NCI-H146 treated with DMSO at 0.1 percent for 48 hours (cell line): Measurements from ENCODE around the gene CALCOCO2.
"Not testable (repeated sequence)": the region's sequence is repeated elsewhere in the genome, so short reads cannot be mapped to it uniquely, and the experiment has no call there.

Experiments used
- DNase-seq: peaks from one replicate; lab custom pipeline; 2025; ENCODE audit not compliant: unreplicated experiment; lab: John Stamatoyannopoulos, UW

CALCOCO2 gene

DNA sequence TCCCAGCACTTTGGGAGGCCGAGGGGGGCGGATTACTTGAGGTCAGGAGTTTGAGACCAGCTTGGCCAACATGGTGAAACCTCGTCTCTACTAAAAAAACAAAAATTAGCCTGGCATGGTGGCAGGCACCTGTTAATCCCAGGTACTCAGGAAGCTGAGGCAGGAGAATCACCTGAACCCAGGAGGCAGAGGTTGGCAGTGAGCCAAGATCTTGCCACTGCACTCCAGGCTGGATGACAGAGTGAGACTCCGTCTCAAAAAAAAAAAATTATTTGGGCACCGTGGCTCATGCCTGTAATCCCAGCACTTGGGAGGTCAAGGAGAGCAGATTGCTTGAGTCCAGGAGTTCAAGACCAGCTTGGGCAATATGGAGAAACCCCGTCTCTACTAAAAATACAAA lies 9.9 kb upstream of the CALCOCO2 start:
- DNase-seq = not testable (repeated sequence)

DNA sequence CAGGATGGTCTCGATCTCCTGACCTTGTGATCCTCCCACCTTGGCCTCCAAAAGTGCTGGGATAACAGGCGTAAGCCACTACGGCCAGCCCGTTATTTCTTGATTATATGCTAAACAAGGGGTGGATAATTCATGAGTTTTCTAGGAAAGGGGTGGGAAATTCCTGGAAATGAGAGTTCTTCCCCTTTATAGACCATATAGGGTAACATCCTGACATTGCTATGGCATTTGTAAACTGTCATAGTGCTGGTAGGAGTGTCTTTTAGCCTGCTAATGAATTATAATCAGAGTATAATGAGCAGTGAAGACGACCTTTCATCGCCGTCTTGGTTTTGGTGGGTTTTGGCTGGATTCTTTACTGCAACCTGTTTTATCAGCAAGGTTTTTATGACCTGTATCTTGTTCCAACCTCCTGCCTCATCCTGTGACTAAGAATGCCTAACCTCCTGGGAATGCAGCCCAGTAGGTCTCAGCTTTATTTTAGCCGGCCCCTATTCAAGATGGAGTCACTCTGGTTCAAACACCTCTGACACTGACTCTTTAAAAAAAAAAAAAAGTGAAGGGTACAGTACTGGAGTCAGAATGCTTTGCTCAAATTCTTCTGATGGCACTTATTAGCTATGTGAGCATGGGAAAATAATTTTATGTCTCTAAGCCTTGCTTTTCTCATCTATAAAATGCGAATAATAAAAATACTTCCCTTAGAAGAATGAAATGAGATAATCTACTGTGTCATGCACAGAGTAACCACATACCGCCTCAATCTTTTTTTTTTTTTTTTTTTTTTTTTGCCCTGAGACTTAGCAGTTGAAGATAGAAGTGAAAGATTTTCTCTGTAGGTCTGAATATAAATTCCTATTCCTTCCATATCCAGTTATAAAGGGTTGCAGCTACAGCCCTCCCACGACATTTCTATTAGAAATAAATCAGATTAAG lies 5.1 kb upstream of the CALCOCO2 start:
- no peak for DNase-seq

DNA sequence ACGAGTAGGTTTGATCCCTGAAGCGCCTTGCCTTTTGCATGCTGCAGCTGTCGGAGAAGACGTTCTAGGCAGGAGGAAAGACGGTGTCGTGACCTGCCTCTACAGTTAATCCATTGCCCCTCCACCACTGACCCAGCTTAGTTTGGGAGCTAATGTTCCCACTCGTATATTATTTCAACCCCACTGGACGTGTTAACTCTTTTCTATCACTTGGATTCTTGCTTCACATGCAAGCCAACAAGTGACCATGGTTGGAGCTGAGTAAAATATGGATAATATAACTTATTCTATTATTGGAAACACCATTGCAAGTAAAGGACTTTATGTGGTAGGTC lies 681 bp downstream of the CALCOCO2 start:
- no peak for DNase-seq

DNA sequence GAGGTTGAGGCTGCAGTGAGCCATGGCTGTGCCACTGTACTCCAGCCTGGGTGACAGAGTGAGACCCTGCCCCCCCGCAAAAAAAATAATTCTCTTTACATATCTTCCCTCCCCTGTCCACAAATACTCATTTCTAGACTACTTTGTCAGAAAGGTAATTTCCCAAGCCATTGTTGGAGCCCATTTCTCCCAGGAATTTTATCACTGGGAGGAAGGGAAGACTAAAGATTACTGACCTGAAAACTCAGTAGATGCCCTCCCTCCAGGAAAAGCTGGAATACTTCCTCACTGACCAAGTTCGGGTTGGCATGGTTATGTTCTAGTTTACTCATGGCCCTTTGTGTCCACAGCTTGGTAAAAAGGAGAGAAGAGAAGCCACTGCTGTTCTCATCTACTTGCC lies 4.1 kb downstream of the CALCOCO2 start:
- DNase-seq = no peak

DNA sequence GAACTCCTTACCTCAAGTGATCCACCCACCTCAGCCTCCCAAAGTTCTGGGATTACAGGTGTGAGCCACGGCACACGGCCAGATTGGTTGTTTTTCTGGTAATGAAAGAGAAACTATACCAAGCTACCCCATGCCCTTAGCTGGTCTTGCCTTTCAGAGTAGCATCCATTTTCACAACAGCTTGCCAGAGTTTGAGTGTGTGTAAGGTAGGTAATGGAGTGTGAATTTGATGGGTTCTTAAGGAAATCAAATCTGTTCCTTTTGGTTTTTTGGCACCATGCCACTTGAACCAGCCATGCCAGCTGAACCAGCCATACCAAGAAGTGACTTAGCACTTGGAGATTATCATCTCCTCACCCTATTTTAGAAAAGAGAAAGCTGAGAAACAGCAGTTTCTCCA lies 5.1 kb downstream of the CALCOCO2 start:
- DNase-seq = no peak

DNA sequence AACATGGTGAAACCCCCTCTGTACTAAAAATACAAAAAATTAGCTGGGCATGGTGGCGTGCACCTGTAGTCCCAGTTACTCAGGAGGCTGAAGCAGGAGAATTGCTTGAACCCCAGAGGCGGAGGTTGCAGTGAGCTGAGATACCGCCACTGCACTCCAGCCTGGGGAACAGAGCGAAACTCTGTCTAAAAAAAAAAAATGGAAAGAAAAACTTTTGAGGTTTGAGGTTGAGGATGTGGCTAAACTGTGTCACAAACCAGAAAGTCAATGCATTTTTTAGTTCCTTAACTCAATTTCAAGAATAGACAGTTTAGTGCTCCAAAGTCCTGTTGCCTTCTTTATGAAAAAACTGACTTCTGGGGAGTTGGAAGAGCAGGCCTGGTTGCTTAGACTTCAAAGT lies 6.6 kb downstream of the CALCOCO2 start:
- not testable (repeated sequence) for DNase-seq

DNA sequence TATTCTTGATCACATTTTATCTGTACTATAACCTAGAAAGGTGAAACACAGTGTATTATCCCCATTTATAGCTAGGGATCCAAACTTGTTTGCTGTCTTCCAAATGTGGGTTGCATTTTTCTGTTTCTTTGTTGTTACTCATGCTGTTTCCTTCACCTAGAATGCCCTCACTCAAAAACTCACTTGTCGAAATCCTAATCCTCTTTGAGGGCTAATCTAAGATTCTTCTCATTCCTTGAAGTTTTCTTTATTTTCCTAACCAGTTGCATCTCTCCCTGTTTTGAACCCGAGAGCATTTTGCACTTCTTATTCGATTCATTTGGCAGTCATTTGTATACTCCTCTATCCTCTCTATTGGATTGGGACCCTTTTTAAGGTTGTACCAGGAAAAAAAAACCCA lies 9.6 kb downstream of the CALCOCO2 start:
- no peak for DNase-seq

DNA sequence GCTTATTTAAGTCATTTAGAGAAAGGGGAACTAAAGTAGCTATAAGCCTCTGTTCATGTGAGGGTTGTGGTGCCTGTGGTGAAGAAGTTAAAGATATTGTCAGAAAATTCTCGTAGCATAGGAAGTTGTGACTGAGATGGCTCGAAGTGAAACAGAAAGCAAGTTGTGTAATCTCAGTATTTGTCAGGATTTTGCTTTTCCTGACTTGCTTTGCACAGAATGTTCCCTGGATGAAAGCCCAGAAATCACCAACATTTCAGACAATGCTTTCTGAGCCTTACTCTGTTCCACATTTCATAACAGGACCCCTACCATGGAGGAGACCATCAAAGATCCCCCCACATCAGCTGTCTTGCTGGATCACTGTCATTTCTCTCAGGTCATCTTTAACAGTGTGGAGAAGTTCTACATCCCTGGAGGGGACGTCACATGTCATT lies 10.6 kb downstream of the CALCOCO2 start:
- DNase-seq = no peak

DNA sequence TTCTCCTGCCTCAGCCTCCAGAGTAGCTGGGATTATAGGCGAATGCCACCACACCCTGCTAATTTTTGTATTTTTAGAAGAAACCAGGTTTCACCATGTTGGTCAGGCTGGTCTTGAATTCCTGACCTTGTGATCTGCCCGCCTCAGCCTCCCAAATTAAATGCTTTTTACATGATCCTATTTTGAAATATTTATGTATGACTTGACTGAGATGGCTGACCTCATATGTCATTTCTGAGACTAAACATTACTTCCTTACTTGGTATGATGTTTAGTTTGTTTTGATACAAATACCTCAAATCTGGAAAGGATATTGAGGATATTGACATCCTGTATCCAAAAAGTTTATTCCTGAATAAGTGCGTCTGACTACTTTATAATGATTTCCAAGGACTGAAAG lies 11.9 kb downstream of the CALCOCO2 start:
- no peak for DNase-seq

DNA sequence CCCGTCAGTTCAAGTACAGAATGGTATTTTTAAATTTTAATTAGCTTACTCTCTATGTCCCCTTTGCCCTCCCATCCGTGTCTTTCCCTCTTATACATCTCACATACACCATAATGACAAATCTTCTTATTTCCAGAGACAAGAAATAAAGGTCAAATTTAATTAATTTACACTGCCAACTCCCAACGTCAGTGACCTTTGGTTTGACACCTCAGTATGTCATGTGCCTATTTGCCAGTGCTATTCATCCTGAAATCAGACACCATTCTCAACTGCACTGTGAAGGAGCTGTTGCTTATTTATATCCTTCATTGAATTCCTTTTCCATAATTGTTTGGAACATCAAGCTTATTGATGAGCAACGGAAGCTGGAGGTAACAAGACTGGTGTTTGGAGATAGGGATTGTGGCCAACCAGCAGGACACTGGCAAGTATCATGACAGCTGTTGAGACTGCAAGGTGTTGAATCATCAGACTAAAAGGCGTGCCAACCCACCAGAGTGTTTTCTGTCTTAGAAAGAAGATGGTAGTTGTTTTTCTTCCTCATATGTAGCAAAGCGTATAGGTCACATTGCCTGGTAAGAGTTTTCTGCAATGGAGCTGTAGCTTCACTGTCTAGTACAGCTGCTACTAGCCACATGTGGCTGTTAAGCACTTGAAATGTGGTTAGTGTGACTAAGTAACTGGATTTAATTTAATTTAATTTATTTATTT lies 12.5 kb downstream of the CALCOCO2 start:
- no peak for DNase-seq

DNA sequence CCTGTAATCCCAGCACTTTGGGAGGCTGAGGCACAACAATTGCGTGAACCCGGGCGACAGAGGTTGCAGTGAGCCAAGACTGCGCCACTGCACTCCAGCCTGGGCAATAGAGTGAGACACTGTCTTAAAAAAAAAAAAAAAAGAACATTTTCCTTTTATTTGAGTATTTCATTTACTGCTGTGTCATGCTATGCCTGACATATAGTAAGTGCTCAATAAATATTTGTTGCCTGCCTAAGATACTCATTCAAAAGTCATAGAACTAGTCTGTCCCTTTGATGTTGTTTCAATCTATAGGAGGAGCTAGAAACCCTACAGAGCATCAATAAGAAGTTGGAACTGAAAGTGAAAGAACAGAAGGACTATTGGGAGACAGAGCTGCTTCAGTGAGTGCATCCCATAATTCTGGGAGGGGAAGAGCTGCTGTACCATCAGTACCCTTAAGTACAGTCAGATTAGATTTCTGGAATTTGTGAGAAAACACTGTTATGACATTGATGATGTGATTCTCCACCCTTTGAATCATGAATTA lies 20.0 kb downstream of the CALCOCO2 start:
- DNase-seq = no peak

DNA sequence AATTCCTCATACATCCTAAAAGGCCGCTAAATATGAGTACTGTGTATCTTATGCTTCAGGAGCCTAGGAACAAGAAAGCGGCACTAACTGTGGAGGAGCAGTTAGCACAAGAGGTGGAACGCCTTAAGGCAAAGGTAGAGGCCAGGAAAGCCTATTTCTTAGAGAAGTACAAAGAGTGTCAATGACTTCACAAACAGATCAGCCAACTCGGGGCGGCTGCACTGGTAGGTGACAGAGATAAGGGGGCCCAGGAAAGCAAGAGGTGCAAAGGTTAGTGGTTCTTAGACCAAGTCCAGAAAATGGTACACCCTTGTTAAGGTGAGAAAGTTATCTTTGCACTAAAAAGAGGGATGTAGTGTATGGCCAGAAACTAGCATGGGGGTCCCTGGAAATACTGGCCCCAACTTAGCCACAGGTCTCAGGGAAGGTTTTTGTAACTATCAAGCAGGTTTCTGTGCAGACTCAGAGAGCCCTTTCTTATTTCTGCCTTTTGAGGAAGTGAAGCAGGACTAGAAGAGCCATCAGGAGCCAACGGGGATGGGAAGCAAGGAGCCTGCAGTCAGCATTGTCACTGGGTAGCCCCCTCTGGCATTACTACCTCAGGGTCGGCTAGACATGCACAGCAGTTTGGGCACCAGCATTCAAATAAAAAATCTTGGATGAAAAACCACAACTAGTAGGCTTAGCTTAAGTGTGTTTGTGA lies 24.1 kb downstream of the CALCOCO2 start:
- no peak for DNase-seq

DNA sequence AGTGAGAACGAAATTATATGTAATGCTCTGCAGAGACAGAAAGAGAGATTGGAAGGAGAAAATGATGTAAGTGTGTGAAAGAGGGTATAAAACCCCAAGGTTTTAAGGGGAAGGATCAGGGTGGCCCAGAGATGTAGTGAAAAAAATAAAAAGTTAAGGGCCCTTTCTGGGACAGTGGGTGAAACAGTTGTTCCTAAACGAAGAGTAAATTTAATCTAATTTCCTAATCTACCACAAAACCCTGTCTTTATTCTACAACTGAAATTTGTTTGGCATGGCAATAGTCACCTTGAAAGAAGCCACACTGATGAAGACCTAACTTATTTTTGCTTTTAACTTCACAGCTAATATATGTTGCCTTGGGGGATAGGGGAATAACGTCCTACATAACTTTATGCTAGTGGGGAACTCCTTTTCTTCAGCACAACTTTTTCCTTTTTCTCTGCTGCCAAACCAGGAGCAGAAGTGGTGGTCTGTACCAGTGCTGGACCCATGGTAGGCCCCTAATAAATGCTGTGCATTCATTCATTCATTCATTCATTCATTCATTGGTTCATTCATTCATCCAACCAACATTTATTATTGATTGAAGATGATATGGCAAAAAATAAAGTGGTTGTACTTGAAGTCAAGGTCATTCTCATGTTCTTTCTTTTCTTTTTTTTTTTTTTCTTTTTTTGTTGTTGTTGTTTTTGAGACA lies 25.4 kb downstream of the CALCOCO2 start:
- DNase-seq = no peak

DNA sequence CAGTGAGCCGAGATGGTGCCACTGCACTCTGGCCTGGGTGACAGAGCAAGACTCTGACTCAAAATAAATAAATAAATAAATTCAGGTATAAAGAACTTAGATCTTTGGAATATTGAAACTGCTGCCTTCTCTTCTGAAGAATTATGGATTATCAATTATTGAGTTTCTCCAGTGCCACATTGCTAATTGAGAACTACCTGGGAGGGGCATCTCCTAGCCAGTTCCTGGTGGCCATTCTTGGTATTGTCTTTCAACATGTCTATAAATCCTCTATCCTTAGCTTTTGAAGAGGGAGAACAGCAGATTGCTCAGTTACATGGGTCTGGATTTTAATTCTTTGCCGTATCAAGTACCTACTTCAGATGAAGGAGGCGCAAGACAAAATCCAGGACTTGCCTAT lies 29.2 kb downstream of the CALCOCO2 start:
- DNase-seq = no peak

DNA sequence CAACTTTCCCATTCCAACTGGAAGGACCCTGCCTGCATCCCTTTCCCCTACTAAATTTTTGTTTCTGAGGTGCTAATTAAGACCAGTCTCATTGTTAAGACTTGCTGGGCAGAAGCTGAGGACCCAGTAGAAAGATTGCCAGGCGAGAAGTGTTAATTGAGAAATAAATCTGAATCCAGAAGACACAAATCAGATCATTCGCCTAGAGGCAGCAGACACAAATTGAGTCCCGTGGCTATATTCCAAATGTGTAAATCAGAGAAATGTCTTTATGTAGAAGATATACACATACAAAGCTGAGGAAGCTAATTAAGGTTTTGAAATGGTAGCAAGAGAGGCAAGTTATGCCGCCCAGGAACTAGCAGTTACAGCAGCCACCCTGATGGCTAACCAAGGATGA lies 29.6 kb downstream of the CALCOCO2 start:
- DNase-seq = no peak

DNA sequence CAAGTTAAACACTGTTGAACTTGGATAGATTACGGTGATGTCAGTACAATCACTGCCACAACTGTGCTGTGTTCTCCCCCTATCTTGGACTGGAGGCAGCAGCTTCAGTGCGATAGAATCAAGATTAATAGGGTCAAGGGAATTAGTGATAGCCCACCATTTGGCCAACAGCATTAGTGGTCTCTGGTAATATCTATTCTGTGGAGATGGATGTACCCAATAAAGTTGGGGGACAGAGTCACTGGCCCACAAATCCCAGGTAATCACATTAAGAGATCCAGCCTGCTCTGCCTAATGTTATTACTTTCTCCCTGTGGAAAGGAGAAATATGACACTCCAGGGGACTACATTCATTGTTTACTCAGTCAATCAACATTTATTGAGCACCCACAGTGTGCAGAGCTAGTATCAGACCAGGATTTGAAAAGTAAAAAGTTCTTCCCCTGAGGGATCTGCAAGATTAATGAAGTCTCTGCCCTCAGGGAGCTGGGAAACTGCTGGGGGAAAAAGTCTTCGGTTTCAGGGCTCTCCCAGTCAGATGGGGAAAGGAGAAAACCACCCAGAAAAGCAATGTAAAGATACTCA lies 38.2 kb downstream of the CALCOCO2 start:
- DNase-seq = no peak

DNA sequence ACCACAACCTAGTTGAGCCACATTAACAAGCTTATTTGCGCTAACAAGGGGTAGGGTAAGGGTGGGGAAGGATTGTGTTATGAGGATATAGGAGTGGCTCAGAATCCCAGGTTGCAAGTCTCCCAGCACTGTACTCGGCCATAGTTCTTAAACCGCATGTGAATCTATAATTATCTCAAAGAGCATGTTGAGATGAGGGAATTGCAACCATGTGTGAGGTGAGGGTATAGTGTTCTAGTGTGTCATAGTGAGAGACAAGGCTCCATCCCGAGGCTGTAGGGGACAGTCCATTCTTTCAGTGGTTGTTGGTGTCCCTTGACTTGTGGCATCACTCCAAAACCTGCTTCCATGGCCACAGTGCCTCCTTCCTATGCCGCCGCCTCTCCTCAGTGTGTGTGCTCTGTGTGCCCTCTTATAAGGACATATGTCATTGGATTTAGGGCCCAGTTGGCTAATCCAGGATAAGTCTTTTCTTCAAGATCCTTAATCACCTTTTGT lies 39.0 kb downstream of the CALCOCO2 start:
- no peak for DNase-seq

DNA sequence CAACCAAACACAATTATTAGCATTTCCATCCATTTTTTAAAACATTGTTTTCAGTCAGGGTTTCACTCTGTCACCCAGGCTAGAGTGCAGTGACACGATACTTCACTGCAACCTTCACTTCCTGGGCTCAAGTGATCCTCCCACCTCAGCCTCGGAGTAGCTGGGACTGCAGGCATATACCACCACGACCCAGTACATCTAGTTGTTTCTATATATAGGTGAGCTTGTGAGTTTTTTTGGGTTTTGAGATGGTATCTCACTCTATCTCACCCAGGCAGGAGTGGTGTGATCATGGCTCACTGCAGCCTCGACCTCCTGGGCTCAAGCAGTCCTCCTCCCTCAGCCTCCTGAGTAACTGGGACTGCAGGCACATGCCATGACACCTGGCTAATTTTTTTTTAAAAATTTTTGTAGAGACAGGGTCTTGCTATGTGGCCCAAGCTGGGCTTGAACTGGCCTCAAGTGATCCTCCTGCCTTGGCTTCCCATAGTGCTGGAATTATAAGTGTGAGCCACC lies 40.3 kb downstream of the CALCOCO2 start:
- DNase-seq = no peak

DNA sequence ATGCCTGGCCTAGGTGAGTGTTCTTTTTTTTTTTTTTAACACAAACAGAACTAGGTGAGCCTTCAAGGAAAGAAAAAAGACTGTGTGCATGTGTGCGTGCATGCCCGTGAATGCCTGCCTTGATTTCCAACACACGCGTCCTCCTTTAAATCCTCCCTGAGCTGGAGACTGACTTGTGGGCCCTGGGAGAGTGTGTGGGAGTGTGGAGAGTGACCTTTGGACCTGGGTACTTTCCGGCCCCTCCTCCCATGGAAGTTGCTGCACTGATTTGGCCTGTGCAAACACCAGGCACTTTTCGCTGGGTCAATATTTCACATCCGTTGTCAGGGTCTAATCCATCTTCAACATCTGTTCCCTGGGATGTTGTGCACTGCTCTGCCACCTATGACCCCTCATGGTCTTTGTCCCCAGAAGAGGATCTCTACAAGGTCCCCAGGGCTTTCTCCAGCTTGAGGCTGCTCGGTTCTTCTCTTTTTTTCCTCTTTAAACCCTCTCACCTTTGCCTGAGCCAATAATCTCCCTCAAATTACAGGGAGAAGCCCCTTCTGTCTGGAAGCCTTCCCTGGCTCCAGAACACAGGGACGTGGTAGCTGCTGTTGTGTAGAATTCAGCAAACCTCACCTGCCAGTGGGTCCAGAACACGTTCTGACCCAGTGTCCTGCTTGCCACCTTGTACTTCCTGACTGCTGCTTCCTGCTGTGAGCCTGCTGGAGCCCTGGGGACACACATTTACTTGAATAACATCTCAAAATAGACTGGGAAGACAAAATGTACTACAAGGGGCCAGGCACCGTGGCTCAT lies 40.9 kb downstream of the CALCOCO2 start:
- peak; percentile 15 for DNase-seq
